ENCODE measurements around the gene LPCAT2. TPM values are rescaled to one million over a fixed set of nuclear protein-coding genes. Genes with fewer than 3 reads are reported as not detected.
A peak's percentile ranks its signal among the peaks of the same experiment; 100 is the strongest.

Gene LPCAT2
- total RNA-seq, 1 donor from 2014 or later = 1.8 TPM

DNA sequence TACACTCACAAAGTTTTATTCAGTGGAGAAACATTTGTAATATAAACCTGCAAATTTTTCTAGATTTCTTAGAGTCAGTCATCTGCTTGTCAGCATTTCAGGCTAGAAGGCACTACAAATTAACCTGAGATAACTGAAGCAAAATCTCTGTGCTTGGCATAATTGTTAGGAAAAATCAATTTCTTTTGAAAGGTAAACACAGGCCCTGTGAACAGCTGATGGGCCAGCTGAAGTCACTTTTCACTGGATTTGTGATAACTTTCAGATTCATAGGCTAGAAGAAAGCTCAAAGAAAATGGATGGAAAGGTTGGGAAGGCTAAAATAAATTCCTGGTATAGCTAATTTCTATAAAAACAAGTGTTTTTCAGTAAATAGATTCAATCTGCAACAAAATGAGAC, 112.9 kb downstream of the LPCAT2 start:
- Mint-ChIP-seq H3K4me3 (ENCODE audit: unreplicated experiment) (no peak overlapping the region), H3K27me3 (ENCODE audit: unreplicated experiment) (no peaks in the 10 kb centered on the region), H3K36me3 (ENCODE audit: unreplicated experiment) (no peaks in the 10 kb centered on the region), H3K27ac (ENCODE audit: unreplicated experiment) (no peak overlapping the region), H3K9me3 (ENCODE audit: unreplicated experiment) (no peaks in the 10 kb centered on the region), H3K4me1 (ENCODE audit: low read depth, unreplicated experiment) (no peaks in the 10 kb centered on the region)
- DNase-seq = no peak
- TF ChIP-seq, protein P1, sequence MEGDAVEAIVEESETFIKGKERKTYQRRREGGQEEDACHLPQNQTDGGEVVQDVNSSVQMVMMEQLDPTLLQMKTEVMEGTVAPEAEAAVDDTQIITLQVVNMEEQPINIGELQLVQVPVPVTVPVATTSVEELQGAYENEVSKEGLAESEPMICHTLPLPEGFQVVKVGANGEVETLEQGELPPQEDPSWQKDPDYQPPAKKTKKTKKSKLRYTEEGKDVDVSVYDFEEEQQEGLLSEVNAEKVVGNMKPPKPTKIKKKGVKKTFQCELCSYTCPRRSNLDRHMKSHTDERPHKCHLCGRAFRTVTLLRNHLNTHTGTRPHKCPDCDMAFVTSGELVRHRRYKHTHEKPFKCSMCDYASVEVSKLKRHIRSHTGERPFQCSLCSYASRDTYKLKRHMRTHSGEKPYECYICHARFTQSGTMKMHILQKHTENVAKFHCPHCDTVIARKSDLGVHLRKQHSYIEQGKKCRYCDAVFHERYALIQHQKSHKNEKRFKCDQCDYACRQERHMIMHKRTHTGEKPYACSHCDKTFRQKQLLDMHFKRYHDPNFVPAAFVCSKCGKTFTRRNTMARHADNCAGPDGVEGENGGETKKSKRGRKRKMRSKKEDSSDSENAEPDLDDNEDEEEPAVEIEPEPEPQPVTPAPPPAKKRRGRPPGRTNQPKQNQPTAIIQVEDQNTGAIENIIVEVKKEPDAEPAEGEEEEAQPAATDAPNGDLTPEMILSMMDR (IDR thresholded peaks at IDR 0.05; ENCODE audit: partially characterized antibody, unreplicated experiment) = no peak

DNA sequence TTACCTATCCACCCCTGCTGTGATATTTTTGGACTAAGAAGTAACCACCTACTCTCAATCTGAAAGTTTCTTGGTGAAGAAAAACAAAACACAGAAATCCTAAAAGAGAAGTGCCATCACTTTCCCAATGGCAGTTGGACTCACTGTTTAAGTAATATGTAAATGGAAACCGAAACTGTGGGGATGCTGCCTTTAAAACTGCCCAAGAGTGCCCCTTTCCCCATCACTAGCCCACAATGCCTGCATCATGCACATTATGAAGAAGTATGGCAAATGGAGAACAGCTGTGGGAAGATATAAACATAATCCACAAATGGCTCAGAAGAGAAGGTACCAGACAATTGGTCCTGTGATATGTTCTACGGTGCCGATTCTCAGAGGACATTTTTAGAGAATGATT, 113.4 kb downstream of the LPCAT2 start:
- Mint-ChIP-seq H3K4me3 (ENCODE audit: unreplicated experiment) (no peak overlapping the region), H3K27me3 (ENCODE audit: unreplicated experiment) (no peaks in the 10 kb centered on the region), H3K36me3 (ENCODE audit: unreplicated experiment) (no peaks in the 10 kb centered on the region), H3K4me1 (ENCODE audit: low read depth, unreplicated experiment) (no peaks in the 10 kb centered on the region), H3K27ac (ENCODE audit: unreplicated experiment) (no peak overlapping the region), H3K9me3 (ENCODE audit: unreplicated experiment) (no peaks in the 10 kb centered on the region)
- no peak for DNase-seq
- TF ChIP-seq, protein P1 (IDR thresholded peaks at IDR 0.05; ENCODE audit: partially characterized antibody, unreplicated experiment) = no peak

DNA sequence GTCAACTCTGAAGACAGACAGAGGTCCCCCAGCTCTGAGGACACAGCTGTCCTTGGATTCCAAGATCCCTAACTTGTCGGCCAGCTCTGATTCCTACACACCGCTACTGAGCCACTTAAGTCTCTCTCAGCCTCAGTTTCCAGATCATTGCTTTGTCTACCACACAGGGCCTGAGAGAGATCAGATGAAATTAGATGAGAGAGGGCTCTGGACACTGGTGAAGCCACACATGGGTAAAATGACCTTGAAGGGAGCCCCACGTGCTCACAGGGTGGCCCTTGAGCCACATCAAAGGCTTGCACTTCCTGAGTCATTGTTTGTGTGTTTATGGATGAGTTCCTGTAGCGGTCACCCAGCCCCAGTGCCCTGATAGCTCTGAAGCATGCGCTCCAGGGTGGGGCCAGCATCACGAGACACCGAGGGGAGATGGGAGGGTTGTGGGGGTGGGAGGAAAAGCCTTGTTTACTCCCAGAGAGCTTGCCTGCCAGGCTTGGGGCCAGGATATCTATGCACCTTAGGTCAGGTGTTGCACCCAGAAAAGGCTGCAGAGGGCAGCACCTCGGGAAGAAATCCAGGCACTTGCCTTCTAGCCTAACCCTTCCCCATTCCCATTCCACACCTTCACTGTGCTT, 114.2 kb downstream of the LPCAT2 start:
- TF ChIP-seq, protein P1 (IDR thresholded peaks at IDR 0.05; ENCODE audit: partially characterized antibody, unreplicated experiment) = peak; percentile 16
- no peaks in the 10 kb centered on the region for H3K36me3 Mint-ChIP-seq (ENCODE audit: unreplicated experiment)
- H3K27me3 Mint-ChIP-seq (ENCODE audit: unreplicated experiment) = no peaks in the 10 kb centered on the region
- H3K27ac Mint-ChIP-seq (ENCODE audit: unreplicated experiment) = no peak overlapping the region
- H3K9me3 Mint-ChIP-seq (ENCODE audit: unreplicated experiment) = no peaks in the 10 kb centered on the region
- H3K4me1 Mint-ChIP-seq (ENCODE audit: low read depth, unreplicated experiment) = no peaks in the 10 kb centered on the region
- peak; percentile 43 for DNase-seq
- no peak overlapping the region for H3K4me3 Mint-ChIP-seq (ENCODE audit: unreplicated experiment)

DNA sequence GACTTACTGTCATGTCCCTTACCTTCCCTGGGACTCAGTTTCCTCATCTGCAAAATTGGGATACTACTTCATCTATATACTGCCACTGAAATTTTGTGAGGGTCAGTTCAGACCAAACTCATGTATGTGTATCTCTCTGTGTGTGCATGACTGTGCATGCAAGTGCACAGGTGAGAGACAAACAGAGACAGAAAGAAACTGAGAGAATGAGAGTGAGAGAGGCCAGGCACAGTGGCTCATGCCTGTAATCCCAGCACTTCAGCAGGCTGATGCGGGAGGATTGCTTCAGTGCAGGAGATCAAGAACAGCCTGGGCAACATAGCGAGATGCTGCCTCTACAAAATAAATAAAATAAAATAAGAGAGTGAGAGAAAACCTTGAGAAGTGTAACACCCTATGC, 114.8 kb downstream of the LPCAT2 start:
- Mint-ChIP-seq H3K27ac (ENCODE audit: unreplicated experiment) (no peak overlapping the region), H3K27me3 (ENCODE audit: unreplicated experiment) (no peaks in the 10 kb centered on the region), H3K4me1 (ENCODE audit: low read depth, unreplicated experiment) (no peaks in the 10 kb centered on the region), H3K4me3 (ENCODE audit: unreplicated experiment) (no peak overlapping the region), H3K9me3 (ENCODE audit: unreplicated experiment) (no peaks in the 10 kb centered on the region), H3K36me3 (ENCODE audit: unreplicated experiment) (no peaks in the 10 kb centered on the region)
- TF ChIP-seq, protein P1 (IDR thresholded peaks at IDR 0.05; ENCODE audit: partially characterized antibody, unreplicated experiment) = no peak
- DNase-seq = no peak

DNA sequence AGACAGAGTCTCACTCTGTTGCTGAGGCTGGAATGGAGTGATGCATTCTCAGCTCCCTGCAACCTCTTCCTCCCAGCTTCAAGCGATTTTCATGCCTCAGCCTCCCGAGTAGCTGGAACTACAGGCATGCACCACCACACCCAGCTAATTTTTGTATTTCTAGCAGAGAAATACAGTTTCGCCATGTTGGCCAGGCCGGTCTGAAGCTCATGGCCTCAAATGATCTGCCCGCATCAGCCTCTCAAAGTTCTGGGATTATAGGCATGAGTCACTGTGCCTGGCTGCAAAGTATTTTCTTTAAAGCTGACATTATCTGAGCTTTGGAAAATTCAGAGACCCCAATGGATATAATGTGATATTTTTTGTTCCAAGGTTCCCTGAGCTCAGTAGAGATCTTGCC, 115.8 kb downstream of the LPCAT2 start:
- H3K36me3 Mint-ChIP-seq (ENCODE audit: unreplicated experiment) = no peaks in the 10 kb centered on the region
- no peak overlapping the region for H3K27ac Mint-ChIP-seq (ENCODE audit: unreplicated experiment)
- no peak for DNase-seq
- H3K9me3 Mint-ChIP-seq (ENCODE audit: unreplicated experiment) = peaks cover 2% of the 10 kb centered on the region
- TF ChIP-seq, protein P1 (IDR thresholded peaks at IDR 0.05; ENCODE audit: partially characterized antibody, unreplicated experiment) = no peak
- no peaks in the 10 kb centered on the region for H3K4me1 Mint-ChIP-seq (ENCODE audit: low read depth, unreplicated experiment)
- H3K27me3 Mint-ChIP-seq (ENCODE audit: unreplicated experiment) = no peaks in the 10 kb centered on the region
- no peak overlapping the region for H3K4me3 Mint-ChIP-seq (ENCODE audit: unreplicated experiment)
